Measurements from ENCODE around the gene GLRX2.

DNA sequence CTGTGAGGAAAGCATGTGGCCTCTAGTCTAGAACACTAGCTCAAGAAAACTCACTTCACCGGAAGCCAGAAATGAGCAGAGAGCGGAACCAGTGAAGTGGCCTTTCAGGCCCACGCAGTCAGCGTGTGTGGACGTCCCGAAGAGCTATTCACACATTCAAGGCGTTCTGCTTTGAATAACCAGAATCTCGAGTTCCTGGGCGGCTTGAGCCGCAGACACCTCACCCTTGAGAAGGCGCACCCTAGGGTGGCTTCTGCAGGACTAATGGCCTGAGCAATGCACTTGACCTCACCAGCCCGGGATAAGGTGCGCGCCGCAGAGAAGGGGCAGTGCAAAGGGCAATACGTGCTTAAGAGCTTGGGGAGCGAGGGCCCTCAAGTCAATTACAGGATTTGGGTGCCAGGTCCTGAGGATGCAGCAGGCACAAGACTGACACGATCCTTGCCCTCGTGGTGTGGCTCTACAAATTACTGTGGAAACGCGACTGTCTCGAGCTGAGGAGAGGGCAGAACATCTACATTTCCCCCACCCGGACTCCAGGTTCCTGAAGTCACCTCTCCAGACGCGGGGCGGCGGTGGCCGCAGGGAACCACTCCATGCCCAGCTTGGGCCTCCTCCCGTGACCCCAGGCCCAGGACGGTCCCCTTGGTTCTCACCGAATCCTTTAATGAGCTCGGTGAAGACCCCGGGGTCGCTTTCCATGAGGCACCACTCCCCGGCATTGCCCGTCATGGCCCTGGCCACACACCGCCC lies 46.5 kb downstream of the GLRX2 start:
- TF ChIP-seq, protein P1, sequence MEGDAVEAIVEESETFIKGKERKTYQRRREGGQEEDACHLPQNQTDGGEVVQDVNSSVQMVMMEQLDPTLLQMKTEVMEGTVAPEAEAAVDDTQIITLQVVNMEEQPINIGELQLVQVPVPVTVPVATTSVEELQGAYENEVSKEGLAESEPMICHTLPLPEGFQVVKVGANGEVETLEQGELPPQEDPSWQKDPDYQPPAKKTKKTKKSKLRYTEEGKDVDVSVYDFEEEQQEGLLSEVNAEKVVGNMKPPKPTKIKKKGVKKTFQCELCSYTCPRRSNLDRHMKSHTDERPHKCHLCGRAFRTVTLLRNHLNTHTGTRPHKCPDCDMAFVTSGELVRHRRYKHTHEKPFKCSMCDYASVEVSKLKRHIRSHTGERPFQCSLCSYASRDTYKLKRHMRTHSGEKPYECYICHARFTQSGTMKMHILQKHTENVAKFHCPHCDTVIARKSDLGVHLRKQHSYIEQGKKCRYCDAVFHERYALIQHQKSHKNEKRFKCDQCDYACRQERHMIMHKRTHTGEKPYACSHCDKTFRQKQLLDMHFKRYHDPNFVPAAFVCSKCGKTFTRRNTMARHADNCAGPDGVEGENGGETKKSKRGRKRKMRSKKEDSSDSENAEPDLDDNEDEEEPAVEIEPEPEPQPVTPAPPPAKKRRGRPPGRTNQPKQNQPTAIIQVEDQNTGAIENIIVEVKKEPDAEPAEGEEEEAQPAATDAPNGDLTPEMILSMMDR (IDR thresholded peaks at IDR 0.05; ENCODE audit: insufficient read depth, low read length, poor library complexity, severe bottlenecking), result no peak
- no peak for TF ChIP-seq EZH2phosphoT487 (conservative IDR thresholded peaks at IDR 0.05; ENCODE audit: low read length)

Data from SU-DHL-6 (cell line).